GM12892 (cell line): ENCODE data around the gene PDF. TPM values are rescaled to one million over a fixed set of nuclear protein-coding genes. Genes with fewer than 3 reads are reported as not detected.
A peak's percentile ranks its signal among the peaks of the same experiment; 100 is the strongest.

Source experiments
- DNase-seq: peaks from one replicate; pipeline ENCODE4 v3.0.0; 2011; ENCODE audit not compliant: insufficient read length
- FAIRE-seq: peaks from 2 replicates; lab custom pipeline; 2011; peaks lifted over from hg19 to GRCh38; lab: Jason Lieb, UNC
- POLR2A ChIP-seq: IDR thresholded peaks from 2 replicates; pipeline ENCODE4 v1.6.1; 2011; ENCODE audit warnings: low read depth, low read length, control low read depth
- POLR2AphosphoS5 ChIP-seq: IDR thresholded peaks from 2 replicates; pipeline ENCODE4 v1.6.1; 2011; ENCODE audit warnings: low read depth, low read length, control low read depth
- TAF1 ChIP-seq: IDR thresholded peaks from 2 replicates; pipeline ENCODE4 v1.6.1; 2011; ENCODE audit warnings: low read depth, mild to moderate bottlenecking, control low read depth, low read length, borderline replicate concordance
- polyA plus RNA-seq: library from polyadenylated mRNA; unstranded; fragments of >200 nt; gene quantifications from one replicate; pipeline ENCODE4 v1.2.1, GENCODE V29; 2012; ENCODE audit warnings: missing spikeins, inconsistent platforms; ENCODE audit not compliant: missing spikeins

Gene PDF, protein sequence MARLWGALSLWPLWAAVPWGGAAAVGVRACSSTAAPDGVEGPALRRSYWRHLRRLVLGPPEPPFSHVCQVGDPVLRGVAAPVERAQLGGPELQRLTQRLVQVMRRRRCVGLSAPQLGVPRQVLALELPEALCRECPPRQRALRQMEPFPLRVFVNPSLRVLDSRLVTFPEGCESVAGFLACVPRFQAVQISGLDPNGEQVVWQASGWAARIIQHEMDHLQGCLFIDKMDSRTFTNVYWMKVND
- polyA plus RNA-seq: 1.0 TPM

DNA sequence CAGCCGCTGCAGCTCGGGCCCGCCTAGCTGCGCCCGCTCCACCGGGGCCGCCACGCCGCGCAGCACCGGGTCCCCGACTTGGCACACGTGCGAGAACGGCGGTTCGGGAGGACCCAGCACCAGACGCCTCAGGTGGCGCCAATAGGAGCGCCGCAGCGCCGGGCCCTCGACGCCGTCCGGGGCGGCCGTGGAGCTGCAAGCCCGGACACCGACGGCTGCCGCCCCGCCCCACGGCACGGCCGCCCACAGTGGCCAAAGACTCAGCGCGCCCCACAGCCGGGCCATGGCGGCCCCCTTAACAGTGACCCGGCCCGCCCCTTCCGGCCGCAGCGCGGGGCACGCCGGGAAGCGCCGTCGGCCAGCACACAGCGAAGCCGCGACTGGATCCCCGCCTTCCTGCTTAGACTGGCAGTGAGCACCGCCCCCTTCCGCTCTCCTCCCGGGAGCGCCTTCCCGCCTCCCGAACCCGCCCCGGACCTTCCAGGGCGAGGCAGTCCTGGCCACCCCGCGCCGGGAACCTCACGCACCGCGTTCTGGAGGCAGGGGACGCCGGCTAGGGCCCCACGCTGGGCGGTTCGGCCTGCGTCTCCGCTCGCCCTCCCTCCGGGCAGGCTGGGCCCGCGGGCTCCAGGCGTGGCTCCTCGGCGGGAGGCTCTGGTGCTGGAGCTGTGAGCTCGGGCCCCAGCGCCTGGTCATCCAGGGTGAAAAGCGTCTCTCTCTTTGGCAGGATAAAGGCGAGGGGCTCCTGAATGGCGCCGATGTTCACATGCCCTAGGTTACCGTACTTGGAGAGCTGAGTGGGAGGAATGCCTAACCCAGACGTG, at the start of gene PDF:
TSS of gene PDF (minus strand) at position 303 of the 824 bp plus-strand sequence. CDS start at position 285, 18 bp downstream.
- DNase-seq: peak; percentile 90
- FAIRE-seq: peak; percentile 90
- TF ChIP-seq POLR2A (peak; percentile 88), TAF1 (no peak), POLR2AphosphoS5 (peak; percentile 83; the same call in 1 of the 2 replicates)

DNA sequence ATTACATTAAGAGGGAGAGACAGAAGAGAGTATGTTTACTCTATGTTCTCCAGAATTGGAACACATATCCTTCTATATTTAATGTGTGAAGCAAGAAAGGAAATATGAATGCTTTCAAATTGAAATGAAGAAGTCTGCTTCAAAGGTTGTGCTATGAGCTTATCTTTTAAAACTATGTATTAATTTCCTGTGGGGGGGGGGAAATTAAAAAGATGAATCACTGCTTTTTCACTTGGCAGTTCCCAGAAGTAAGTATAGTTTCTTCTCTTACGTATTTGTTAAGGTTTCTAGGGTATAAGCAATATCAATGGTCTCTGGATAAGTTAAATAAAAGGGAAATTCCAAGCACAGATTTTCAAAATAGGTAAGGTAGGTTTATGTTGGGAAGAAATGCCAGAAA, 48.4 kb upstream of the PDF start:
- DNase-seq (no peak), FAIRE-seq (no peak)
- TF ChIP-seq POLR2AphosphoS5 (no peak), TAF1 (no peak), POLR2A (no peak)

- no peak for TF ChIP-seq POLR2A
- no peak for TF ChIP-seq TAF1
- TF ChIP-seq POLR2AphosphoS5: no peak
- DNase-seq: no peak
- FAIRE-seq: no peak
Measured at GRCh38 chr16:69378036-69378435, 47.6 kb upstream of the PDF start.

GRCh38 chr16:69376393-69377059, 46.1 kb upstream of the PDF start:
- TF ChIP-seq POLR2AphosphoS5 (no peak), POLR2A (no peak), TAF1 (no peak)
- FAIRE-seq (no peak), DNase-seq (no peak)

GRCh38 chr16:69373019-69373418, 42.6 kb upstream of the PDF start:
- no peak for FAIRE-seq
- no peak for DNase-seq
- TF ChIP-seq POLR2A: no peak
- no peak for TF ChIP-seq TAF1
- TF ChIP-seq POLR2AphosphoS5: no peak

GRCh38 chr16:69371564-69371963, 41.2 kb upstream of the PDF start:
- DNase-seq (no peak), FAIRE-seq (peak; percentile 65)
- TF ChIP-seq TAF1 (no peak), POLR2A (no peak), POLR2AphosphoS5 (no peak)

GRCh38 chr16:69368866-69369265, 38.5 kb upstream of the PDF start:
- no peak for FAIRE-seq
- no peak for TF ChIP-seq POLR2A
- no peak for TF ChIP-seq TAF1
- no peak for TF ChIP-seq POLR2AphosphoS5
- DNase-seq: no peak

GRCh38 chr16:69367980-69368379, 37.6 kb upstream of the PDF start:
- DNase-seq: no peak
- TF ChIP-seq POLR2A (no peak), TAF1 (no peak), POLR2AphosphoS5 (no peak)
- FAIRE-seq: no peak

- no peak for DNase-seq
- no peak for TF ChIP-seq TAF1
- TF ChIP-seq POLR2AphosphoS5: no peak
- no peak for TF ChIP-seq POLR2A
- no peak for FAIRE-seq
Measured at GRCh38 chr16:69366431-69366830, 36.0 kb upstream of the PDF start.

GRCh38 chr16:69365901-69366300, 35.5 kb upstream of the PDF start:
- TF ChIP-seq POLR2A (no peak), TAF1 (no peak), POLR2AphosphoS5 (no peak)
- no peak for FAIRE-seq
- no peak for DNase-seq

DNA sequence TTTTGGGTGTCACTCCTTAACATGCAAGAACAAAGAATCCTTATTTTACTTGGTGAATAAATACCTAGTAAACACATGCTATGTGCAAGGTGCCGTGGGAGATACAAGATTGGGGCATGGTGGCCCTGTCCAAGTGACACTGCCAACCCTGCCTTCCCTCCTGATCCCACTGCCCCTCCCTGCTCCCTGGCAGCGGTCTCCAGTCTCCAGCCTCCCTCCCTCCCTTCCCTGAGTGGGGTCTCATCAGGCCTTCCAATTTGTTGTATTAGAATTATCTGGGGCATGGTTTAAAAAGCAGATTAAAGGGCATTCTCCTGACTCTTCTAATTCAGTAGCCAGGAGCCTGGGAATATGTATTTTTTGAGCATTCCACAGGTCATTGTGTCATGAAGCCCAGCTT, 33.7 kb upstream of the PDF start:
- TF ChIP-seq POLR2A (no peak), TAF1 (no peak), POLR2AphosphoS5 (no peak)
- DNase-seq (no peak), FAIRE-seq (no peak)
